ENCODE measurements around the gene PIF1.
"Not testable (repeated sequence)": the region's sequence is repeated elsewhere in the genome, so short reads cannot be mapped to it uniquely, and the experiment has no call there.

PIF1 gene

GRCh38 chr15:64803526-64803925, 21.9 kb downstream of the PIF1 start:
- H3K4me2 ChIP-seq = no peak overlapping the region
- H2AFZ ChIP-seq (ENCODE audit: low read depth) = no peak overlapping the region
- no peak overlapping the region for H3K4me3 ChIP-seq (IDR thresholded peaks at IDR 0.05; ENCODE audit: insufficient read depth, low read depth, low read length)
- H3K36me3 ChIP-seq (ENCODE audit: insufficient read depth) = no peaks in the 10 kb centered on the region
- H3K79me2 ChIP-seq (ENCODE audit: insufficient read depth, low read depth) = no peaks in the 10 kb centered on the region
- H3K9ac ChIP-seq = no peak overlapping the region
- no peaks in the 10 kb centered on the region for H4K20me1 ChIP-seq (ENCODE audit: insufficient read depth)
- TF ChIP-seq, protein P1, sequence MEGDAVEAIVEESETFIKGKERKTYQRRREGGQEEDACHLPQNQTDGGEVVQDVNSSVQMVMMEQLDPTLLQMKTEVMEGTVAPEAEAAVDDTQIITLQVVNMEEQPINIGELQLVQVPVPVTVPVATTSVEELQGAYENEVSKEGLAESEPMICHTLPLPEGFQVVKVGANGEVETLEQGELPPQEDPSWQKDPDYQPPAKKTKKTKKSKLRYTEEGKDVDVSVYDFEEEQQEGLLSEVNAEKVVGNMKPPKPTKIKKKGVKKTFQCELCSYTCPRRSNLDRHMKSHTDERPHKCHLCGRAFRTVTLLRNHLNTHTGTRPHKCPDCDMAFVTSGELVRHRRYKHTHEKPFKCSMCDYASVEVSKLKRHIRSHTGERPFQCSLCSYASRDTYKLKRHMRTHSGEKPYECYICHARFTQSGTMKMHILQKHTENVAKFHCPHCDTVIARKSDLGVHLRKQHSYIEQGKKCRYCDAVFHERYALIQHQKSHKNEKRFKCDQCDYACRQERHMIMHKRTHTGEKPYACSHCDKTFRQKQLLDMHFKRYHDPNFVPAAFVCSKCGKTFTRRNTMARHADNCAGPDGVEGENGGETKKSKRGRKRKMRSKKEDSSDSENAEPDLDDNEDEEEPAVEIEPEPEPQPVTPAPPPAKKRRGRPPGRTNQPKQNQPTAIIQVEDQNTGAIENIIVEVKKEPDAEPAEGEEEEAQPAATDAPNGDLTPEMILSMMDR (conservative IDR thresholded peaks at IDR 0.05; ENCODE audit: low read depth, low read length) = no peak
- H3K4me1 ChIP-seq (ENCODE audit: low read depth, poor library complexity, severe bottlenecking) = no peaks in the 10 kb centered on the region
- H3K27ac ChIP-seq = no peak overlapping the region
- H3K27me3 ChIP-seq (ENCODE audit: insufficient read depth, low read depth) = no peaks in the 10 kb centered on the region

- Histone ChIP-seq H3K4me1 (ENCODE audit: low read depth, poor library complexity, severe bottlenecking) (no peaks in the 10 kb centered on the region), H3K4me3 (IDR thresholded peaks at IDR 0.05; ENCODE audit: insufficient read depth, low read depth, low read length) (no peak overlapping the region), H3K4me2 (no peak overlapping the region), H3K9ac (no peak overlapping the region), H3K27me3 (ENCODE audit: insufficient read depth, low read depth) (no peaks in the 10 kb centered on the region), H4K20me1 (ENCODE audit: insufficient read depth) (no peaks in the 10 kb centered on the region), H3K79me2 (ENCODE audit: insufficient read depth, low read depth) (no peaks in the 10 kb centered on the region), H3K36me3 (ENCODE audit: insufficient read depth) (no peaks in the 10 kb centered on the region), H2AFZ (ENCODE audit: low read depth) (no peak overlapping the region), H3K27ac (no peak overlapping the region)
- TF ChIP-seq, protein P1 (conservative IDR thresholded peaks at IDR 0.05; ENCODE audit: low read depth, low read length) = no peak
Measured at GRCh38 chr15:64800476-64800875, 25.0 kb downstream of the PIF1 start.

GRCh38 chr15:64798905-64799304, 26.5 kb downstream of the PIF1 start:
- not testable (repeated sequence) for H3K4me3 ChIP-seq (IDR thresholded peaks at IDR 0.05; ENCODE audit: insufficient read depth, low read depth, low read length); H3K36me3 ChIP-seq (ENCODE audit: insufficient read depth); H3K4me1 ChIP-seq (ENCODE audit: low read depth, poor library complexity, severe bottlenecking); H2AFZ ChIP-seq (ENCODE audit: low read depth); H3K4me2 ChIP-seq; H3K79me2 ChIP-seq (ENCODE audit: insufficient read depth, low read depth); H3K27me3 ChIP-seq (ENCODE audit: insufficient read depth, low read depth); H4K20me1 ChIP-seq (ENCODE audit: insufficient read depth); H3K9ac ChIP-seq; H3K27ac ChIP-seq

- H4K20me1 ChIP-seq (ENCODE audit: insufficient read depth); H3K27ac ChIP-seq; H3K4me3 ChIP-seq (IDR thresholded peaks at IDR 0.05; ENCODE audit: insufficient read depth, low read depth, low read length): not testable (repeated sequence)
Measured at GRCh38 chr15:64795921-64796320, 29.5 kb downstream of the PIF1 start.

GRCh38 chr15:64795299-64795698, 30.1 kb downstream of the PIF1 start:
- H3K9ac ChIP-seq; H3K27me3 ChIP-seq (ENCODE audit: insufficient read depth, low read depth); H3K4me1 ChIP-seq (ENCODE audit: low read depth, poor library complexity, severe bottlenecking); H3K4me3 ChIP-seq (IDR thresholded peaks at IDR 0.05; ENCODE audit: insufficient read depth, low read depth, low read length); H3K36me3 ChIP-seq (ENCODE audit: insufficient read depth); H2AFZ ChIP-seq (ENCODE audit: low read depth); H3K79me2 ChIP-seq (ENCODE audit: insufficient read depth, low read depth); H3K27ac ChIP-seq; H4K20me1 ChIP-seq (ENCODE audit: insufficient read depth); H3K4me2 ChIP-seq: not testable (repeated sequence)

More at GRCh38 chr15:64795921-64796320, 29.5 kb downstream of the PIF1 start:
- not testable (repeated sequence) for H3K4me1 ChIP-seq (ENCODE audit: low read depth, poor library complexity, severe bottlenecking); H3K27me3 ChIP-seq (ENCODE audit: insufficient read depth, low read depth); H3K9ac ChIP-seq; H3K36me3 ChIP-seq (ENCODE audit: insufficient read depth); H3K79me2 ChIP-seq (ENCODE audit: insufficient read depth, low read depth); H2AFZ ChIP-seq (ENCODE audit: low read depth); H3K4me2 ChIP-seq

- H3K79me2 ChIP-seq (ENCODE audit: insufficient read depth, low read depth) = no peaks in the 10 kb centered on the region
- TF ChIP-seq, protein P1 (conservative IDR thresholded peaks at IDR 0.05; ENCODE audit: low read depth, low read length) = no peak
- H3K9ac ChIP-seq = no peak overlapping the region
- no peak overlapping the region for H2AFZ ChIP-seq (ENCODE audit: low read depth)
- H4K20me1 ChIP-seq (ENCODE audit: insufficient read depth) = no peaks in the 10 kb centered on the region
- H3K4me3 ChIP-seq (IDR thresholded peaks at IDR 0.05; ENCODE audit: insufficient read depth, low read depth, low read length) = no peak overlapping the region
- no peak overlapping the region for H3K4me2 ChIP-seq
- H3K27ac ChIP-seq = no peak overlapping the region
- no peaks in the 10 kb centered on the region for H3K4me1 ChIP-seq (ENCODE audit: low read depth, poor library complexity, severe bottlenecking)
- H3K36me3 ChIP-seq (ENCODE audit: insufficient read depth) = no peaks in the 10 kb centered on the region
- no peaks in the 10 kb centered on the region for H3K27me3 ChIP-seq (ENCODE audit: insufficient read depth, low read depth)
Measured at GRCh38 chr15:64792282-64792681, 33.2 kb downstream of the PIF1 start.
